NCI-H774 (cell line): ENCODE results near the gene FUBP3.

Experiments
- DNase-seq: peaks from one replicate; lab custom pipeline; 2025; lab: John Stamatoyannopoulos, UW

The FUBP3 gene

GRCh38 chr9:130607640-130608420, 28.5 kb downstream of the FUBP3 start:
- no peak for DNase-seq

GRCh38 chr9:130608554-130609134, 29.3 kb downstream of the FUBP3 start:
- DNase-seq = no peak

GRCh38 chr9:130609163-130609562, 29.8 kb downstream of the FUBP3 start:
- no peak for DNase-seq

- no peak for DNase-seq
Measured at GRCh38 chr9:130610862-130611707, 31.7 kb downstream of the FUBP3 start.

- DNase-seq = no peak
Measured at GRCh38 chr9:130616451-130616850, 37.1 kb downstream of the FUBP3 start.

- no peak for DNase-seq
Measured at GRCh38 chr9:130623466-130623865, 44.1 kb downstream of the FUBP3 start.

GRCh38 chr9:130624154-130624553, 44.8 kb downstream of the FUBP3 start:
- no peak for DNase-seq

- no peak for DNase-seq
Measured at GRCh38 chr9:130626249-130626996, 47.0 kb downstream of the FUBP3 start.

GRCh38 chr9:130627051-130627450, 47.7 kb downstream of the FUBP3 start:
- DNase-seq = no peak

GRCh38 chr9:130627896-130628792, 48.8 kb downstream of the FUBP3 start:
- DNase-seq = no peak

GRCh38 chr9:130629443-130630070, 50.2 kb downstream of the FUBP3 start:
- DNase-seq = no peak

GRCh38 chr9:130630071-130630450, 50.7 kb downstream of the FUBP3 start:
- no peak for DNase-seq

- DNase-seq = no peak
Measured at GRCh38 chr9:130630506-130631330, 51.3 kb downstream of the FUBP3 start.

GRCh38 chr9:130631331-130632080, 52.1 kb downstream of the FUBP3 start:
- DNase-seq = no peak

GRCh38 chr9:130632081-130632710, 52.8 kb downstream of the FUBP3 start:
- no peak for DNase-seq

GRCh38 chr9:130632841-130633240, 53.5 kb downstream of the FUBP3 start:
- no peak for DNase-seq

GRCh38 chr9:130633336-130634190, 54.2 kb downstream of the FUBP3 start:
- DNase-seq = no peak
